ACHN (cell line): Measurements from ENCODE around the gene GABRA6.

Source experiments
- DNase-seq: peaks from one replicate; pipeline ENCODE4 v3.0.0-alpha.2; 2015
- in situ Hi-C: cut with HindIII; loops from 2 replicates; pipeline ENCODE4 v1.10.0; 2017; ENCODE audit warnings: low sequenced_read_pairs, low pct_ligation_motif_present, low pct_unique_long_range_greater_than_20kb

GABRA6 gene

GRCh38 chr5:161740433-161740832 is 54.9 kb downstream of the GABRA6 start:
- no peak for DNase-seq
- in situ Hi-C loops = no loop called here

GRCh38 chr5:161744276-161744675 is 58.8 kb downstream of the GABRA6 start:
- no peak for DNase-seq
- in situ Hi-C loops = no loop called here

GRCh38 chr5:161745392-161745791 is 59.9 kb downstream of the GABRA6 start:
- in situ Hi-C loops = no loop called here
- no peak for DNase-seq

DNA sequence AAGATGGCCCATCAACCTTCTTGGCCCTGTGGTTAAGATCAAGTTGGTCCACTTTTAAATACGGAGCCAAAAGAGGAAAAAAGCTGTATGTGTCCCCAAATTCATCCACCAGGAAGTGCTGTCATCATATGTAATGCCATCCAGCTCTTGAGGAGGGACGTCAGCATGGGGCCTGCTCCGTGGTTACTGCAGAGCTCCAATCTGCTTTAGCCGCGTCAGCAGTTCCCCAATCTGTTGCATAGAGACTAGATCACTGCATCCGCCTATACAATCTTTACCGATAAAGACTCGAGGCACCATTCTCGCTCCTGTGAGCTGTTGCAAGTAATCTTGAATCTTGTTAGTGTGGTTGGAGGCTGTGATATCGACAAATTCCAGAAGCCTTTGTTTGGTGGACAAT is 65.7 kb downstream of the GABRA6 start:
- in situ Hi-C loops = no loop called here
- DNase-seq = no peak
